ENCODE data around the gene ANKLE2. TPM values are rescaled to one million over a fixed set of nuclear protein-coding genes. Genes with fewer than 3 reads are reported as not detected.
"Not testable (repeated sequence)": the region's sequence is repeated elsewhere in the genome, so short reads cannot be mapped to it uniquely, and the experiment has no call there.

Gene ANKLE2
- total RNA-seq, 1 experiment from 2014 or later: 80.3 TPM

DNA sequence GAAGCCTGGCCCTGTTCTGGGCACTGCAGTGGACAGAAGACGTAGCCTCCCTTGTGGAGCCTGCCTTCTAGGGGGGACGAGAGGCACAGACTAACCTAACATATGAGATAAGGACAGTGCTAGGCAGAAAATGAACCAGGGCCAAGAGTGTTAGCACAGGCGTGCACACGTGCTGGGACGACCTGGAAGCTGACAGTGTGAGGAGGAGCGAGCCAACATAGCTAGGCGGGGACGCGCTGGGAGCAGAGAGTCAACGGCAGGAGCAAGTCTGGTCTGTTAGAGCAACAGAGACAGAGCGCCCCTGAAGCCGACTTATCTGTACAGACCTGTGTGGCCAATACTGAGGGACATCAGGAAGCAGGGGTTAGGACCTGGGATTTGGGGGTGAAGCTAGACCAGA, 66.2 kb downstream of the ANKLE2 start:
- H2BK120ac ChIP-seq (ENCODE audit: low read depth, low read length, poor library complexity, severe bottlenecking): no peak overlapping the region

GRCh38 chr12:132694888-132695287, 66.7 kb downstream of the ANKLE2 start:
- not testable (repeated sequence) for H3K27ac Mint-ChIP-seq; H3K9ac ChIP-seq (ENCODE audit: extremely low read depth, insufficient read length, low read length); H3K23ac ChIP-seq (ENCODE audit: insufficient read length, low read depth, low read length); H3K18ac ChIP-seq (ENCODE audit: insufficient read length, low read depth, low read length); H4K91ac ChIP-seq (ENCODE audit: insufficient read length, low read depth, low read length); H3K4me3 Mint-ChIP-seq; H3K27me3 Mint-ChIP-seq (ENCODE audit: low read depth); H3K14ac ChIP-seq (ENCODE audit: insufficient read depth, low read length); H3K9me3 Mint-ChIP-seq; H3K4me2 ChIP-seq (ENCODE audit: insufficient read depth, insufficient read length, low read length); H3K4me1 Mint-ChIP-seq; H3K9me3 ChIP-seq (ENCODE audit: control insufficient read depth, low read depth, low read length); H3K4me1 ChIP-seq (ENCODE audit: insufficient read depth, low read length); DNase-seq; H3K4ac ChIP-seq (ENCODE audit: low read depth, low read length); H2BK15ac ChIP-seq (ENCODE audit: low read depth, low read length); H3K79me2 ChIP-seq (ENCODE audit: insufficient read depth, low read length); H3T11ph ChIP-seq (ENCODE audit: low read length); H2BK5ac ChIP-seq (ENCODE audit: insufficient read length, low read length); H3K79me1 ChIP-seq (ENCODE audit: insufficient read depth, low read depth, low read length, poor library complexity, severe bottlenecking); H2AFZ ChIP-seq (ENCODE audit: low read length); H3K23me2 ChIP-seq (ENCODE audit: insufficient read length, low read depth, low read length, poor library complexity, severe bottlenecking); H2AK5ac ChIP-seq (ENCODE audit: insufficient read length, low read length); H3K27me3 ChIP-seq (ENCODE audit: insufficient read depth, low read length); H3K56ac ChIP-seq (ENCODE audit: insufficient read length, low read depth, low read length); H2BK12ac ChIP-seq (ENCODE audit: insufficient read length, low read depth, low read length); H3K27ac ChIP-seq (ENCODE audit: insufficient read length, low read depth, low read length); H4K20me1 ChIP-seq (ENCODE audit: control insufficient read depth, insufficient read depth, insufficient read length); H4K8ac ChIP-seq (replicated peaks; ENCODE audit: insufficient read length, low read depth, low read length); H2BK20ac ChIP-seq (ENCODE audit: low read depth, low read length, poor library complexity, severe bottlenecking); H4K5ac ChIP-seq (ENCODE audit: insufficient read length, low read depth, low read length); H2BK120ac ChIP-seq (ENCODE audit: low read depth, low read length, poor library complexity, severe bottlenecking)
- no CpG with 5 or more reads among the region's 3 CpGs for WGBS (ENCODE audit: extremely low coverage, insufficient read length, low lambda C conversion rate)
- peaks cover 10 to 56% (median 23%) of the 10 kb centered on the region in 3 experiments for H3K36me3 Mint-ChIP-seq (ENCODE audit: insufficient read depth in 1 of 3, low read depth in 3 of 3)

More for the DNA sequence above, 66.2 kb downstream of the ANKLE2 start:
- H3K27ac Mint-ChIP-seq: no peak overlapping the region; a peak in 1 of 7 replicates
- Histone ChIP-seq H4K91ac (ENCODE audit: insufficient read length, low read depth, low read length) (no peak overlapping the region), H3K79me2 (ENCODE audit: insufficient read depth, low read length) (no peaks in the 10 kb centered on the region), H3K56ac (ENCODE audit: insufficient read length, low read depth, low read length) (no peak overlapping the region), H4K20me1 (ENCODE audit: control insufficient read depth, insufficient read depth, insufficient read length) (no peaks in the 10 kb centered on the region), H3K9me3 (ENCODE audit: control insufficient read depth, low read depth, low read length) (no peaks in the 10 kb centered on the region), H3K27me3 (ENCODE audit: insufficient read depth, low read length) (no peaks in the 10 kb centered on the region), H3K79me1 (ENCODE audit: insufficient read depth, low read depth, low read length, poor library complexity, severe bottlenecking) (no peaks in the 10 kb centered on the region), H3T11ph (ENCODE audit: low read length) (no peak overlapping the region), H3K9ac (ENCODE audit: extremely low read depth, insufficient read length, low read length) (no peak overlapping the region), H3K23ac (ENCODE audit: insufficient read length, low read depth, low read length) (no peak overlapping the region), H3K4me2 (ENCODE audit: insufficient read depth, insufficient read length, low read length) (no peak overlapping the region), H2BK20ac (ENCODE audit: low read depth, low read length, poor library complexity, severe bottlenecking) (no peak overlapping the region), H2AK5ac (ENCODE audit: insufficient read length, low read length) (no peak overlapping the region), H4K8ac (replicated peaks; ENCODE audit: insufficient read length, low read depth, low read length) (no peak overlapping the region), H3K14ac (ENCODE audit: insufficient read depth, low read length) (no peak overlapping the region), H3K23me2 (ENCODE audit: insufficient read length, low read depth, low read length, poor library complexity, severe bottlenecking) (no peaks in the 10 kb centered on the region), H3K27ac (ENCODE audit: insufficient read length, low read depth, low read length) (no peak overlapping the region), H2BK5ac (ENCODE audit: insufficient read length, low read length) (no peak overlapping the region), H3K18ac (ENCODE audit: insufficient read length, low read depth, low read length) (no peak overlapping the region), H4K5ac (ENCODE audit: insufficient read length, low read depth, low read length) (no peak overlapping the region), H2AFZ (ENCODE audit: low read length) (no peak overlapping the region), H2BK12ac (ENCODE audit: insufficient read length, low read depth, low read length) (no peak overlapping the region), H3K4ac (ENCODE audit: low read depth, low read length) (no peak overlapping the region), H2BK15ac (ENCODE audit: low read depth, low read length) (no peak overlapping the region), H3K4me1 (ENCODE audit: insufficient read depth, low read length) (no peaks in the 10 kb centered on the region)
- no peak overlapping the region for H3K4me3 Mint-ChIP-seq
- TF ChIP-seq CTCF (conservative IDR thresholded peaks at IDR 0.05): no peak
- H3K4me1 Mint-ChIP-seq: no peaks in the 10 kb centered on the region
- H3K9me3 Mint-ChIP-seq: no peaks in the 10 kb centered on the region
- WGBS (ENCODE audit: extremely low coverage, insufficient read length, low lambda C conversion rate): no CpG with 5 or more reads among the region's 12 CpGs
- DNase-seq: no peak
- peaks cover 10 to 56% (median 22%) of the 10 kb centered on the region in 3 experiments for H3K36me3 Mint-ChIP-seq (ENCODE audit: insufficient read depth in 1 of 3, low read depth in 3 of 3)
- H3K27me3 Mint-ChIP-seq (ENCODE audit: low read depth): no peaks in the 10 kb centered on the region
